ENCODE measurements around the gene RFX1.
"Not testable (repeated sequence)": the region's sequence is repeated elsewhere in the genome, so short reads cannot be mapped to it uniquely, and the experiment has no call there.

RFX1 gene

DNA sequence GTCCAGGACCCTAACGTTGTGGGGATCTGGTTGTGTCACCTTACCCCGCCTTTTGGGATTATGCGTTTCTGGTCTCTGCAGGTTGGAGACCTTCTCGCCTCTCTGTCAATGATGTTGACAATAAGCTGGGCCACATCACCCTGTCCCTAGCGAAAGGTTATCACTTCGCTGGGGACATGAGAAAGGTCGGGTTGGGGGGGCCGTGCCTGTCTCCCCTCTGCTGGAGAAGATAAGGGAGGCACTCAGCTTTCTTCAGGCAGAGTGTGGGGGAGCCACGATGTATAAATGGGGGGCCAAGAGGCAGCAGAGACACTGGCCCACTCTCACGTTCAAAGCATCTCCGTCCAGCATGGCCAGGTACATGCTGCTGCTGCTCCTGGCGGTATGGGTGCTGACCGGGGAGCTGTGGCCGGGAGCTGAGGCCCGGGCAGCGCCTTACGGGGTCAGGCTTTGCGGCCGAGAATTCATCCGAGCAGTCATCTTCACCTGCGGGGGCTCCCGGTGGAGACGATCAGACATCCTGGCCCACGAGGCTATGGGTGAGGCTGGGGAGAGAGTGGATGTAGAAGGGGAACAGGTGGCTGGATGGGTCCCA, 21.8 kb upstream of the RFX1 start, which contains the start of gene RLN3:
Gene RLN3 (plus strand): TSS at position 293 of the 595 bp plus-strand sequence. CDS start 57 bp downstream, at position 350.
- no peak for DNase-seq (ENCODE audit: low read depth)

DNA sequence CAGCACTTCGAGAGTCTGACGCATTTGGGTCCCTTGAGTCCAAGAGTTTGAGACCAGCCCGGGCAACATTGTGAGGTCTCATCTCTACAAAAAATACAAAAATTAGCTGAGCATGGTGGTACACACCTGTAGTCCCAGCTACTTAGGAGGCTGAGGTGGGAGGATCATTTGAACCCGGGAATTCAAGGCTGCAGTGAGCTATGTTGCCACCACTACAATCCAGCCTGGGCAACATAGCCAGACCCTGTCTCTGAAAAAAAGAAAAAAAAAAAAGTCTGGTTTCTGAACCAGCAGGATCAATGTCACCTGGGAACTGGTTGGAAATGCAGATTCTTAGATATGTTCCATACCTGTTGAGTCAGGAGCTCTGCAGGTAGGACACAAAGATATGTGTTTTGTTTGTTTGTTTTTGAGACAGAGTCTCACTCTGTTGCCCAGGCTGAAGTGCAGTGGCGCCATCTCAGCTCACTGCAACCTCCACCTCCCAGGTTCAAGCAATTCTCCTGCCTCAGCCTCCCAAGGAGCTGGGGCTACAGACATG, 20.6 kb upstream of the RFX1 start:
- not testable (repeated sequence) for DNase-seq (ENCODE audit: low read depth)

DNA sequence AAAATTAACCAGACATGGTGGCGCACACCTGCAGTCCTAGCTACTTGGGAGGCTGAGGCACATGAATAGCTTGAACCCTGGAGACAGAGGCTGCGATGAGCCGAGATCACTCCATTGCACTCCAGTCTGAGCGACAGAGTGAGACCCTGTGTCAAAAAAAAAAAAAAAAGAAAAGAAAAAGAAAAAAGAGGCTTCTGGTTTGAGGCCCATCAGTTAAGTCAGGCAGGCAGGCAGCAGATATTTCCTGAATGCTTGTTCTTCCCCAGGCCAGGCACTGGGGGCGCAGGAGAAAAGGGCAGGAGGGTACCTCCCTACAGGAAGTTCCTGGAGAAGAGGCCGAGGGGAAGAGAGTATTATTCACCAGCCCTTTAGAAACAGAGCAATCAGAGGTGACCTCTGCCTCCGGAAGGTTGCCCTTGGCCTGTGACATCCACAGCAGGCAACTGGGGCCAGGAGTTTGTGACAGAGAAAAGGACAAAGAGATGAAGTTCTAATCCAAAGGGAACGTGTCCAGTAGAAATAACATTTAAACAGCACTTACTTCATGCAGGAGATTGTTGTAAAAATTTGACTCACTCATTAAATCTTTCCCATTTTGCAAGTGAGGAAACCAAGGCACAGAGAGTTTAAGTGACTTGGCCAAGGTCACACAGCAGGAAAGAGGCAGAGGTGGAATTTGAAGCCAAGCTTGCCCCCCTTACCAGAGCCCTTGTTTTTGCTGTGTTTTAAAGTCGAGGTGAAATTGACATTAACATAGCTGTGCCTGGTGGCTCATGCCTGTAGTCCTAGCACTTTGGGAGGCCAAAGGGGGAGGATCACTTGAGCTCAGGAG, 17.5 kb upstream of the RFX1 start:
- DNase-seq (ENCODE audit: low read depth) = peak; percentile 50

DNA sequence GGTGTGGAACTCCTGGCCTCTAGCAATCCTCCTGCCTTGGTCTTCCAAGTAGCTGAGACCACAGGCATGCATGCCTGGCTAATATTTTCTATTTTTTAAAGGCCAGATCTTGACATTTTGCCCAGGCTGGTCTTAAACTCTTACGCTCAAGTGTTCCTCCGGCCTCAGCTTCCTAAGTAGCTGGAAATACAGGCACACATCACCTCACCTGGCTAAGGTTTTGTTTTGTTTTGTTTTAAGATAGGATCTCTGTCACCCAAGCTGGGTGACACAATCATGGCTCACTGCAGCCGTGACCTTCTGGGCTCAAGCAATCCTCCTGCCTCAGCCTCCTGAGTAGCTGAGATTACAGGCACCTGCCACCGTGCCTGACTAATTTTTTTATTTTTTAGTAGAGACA, 16.3 kb upstream of the RFX1 start:
- peak; percentile 67 for DNase-seq (ENCODE audit: low read depth)

DNA sequence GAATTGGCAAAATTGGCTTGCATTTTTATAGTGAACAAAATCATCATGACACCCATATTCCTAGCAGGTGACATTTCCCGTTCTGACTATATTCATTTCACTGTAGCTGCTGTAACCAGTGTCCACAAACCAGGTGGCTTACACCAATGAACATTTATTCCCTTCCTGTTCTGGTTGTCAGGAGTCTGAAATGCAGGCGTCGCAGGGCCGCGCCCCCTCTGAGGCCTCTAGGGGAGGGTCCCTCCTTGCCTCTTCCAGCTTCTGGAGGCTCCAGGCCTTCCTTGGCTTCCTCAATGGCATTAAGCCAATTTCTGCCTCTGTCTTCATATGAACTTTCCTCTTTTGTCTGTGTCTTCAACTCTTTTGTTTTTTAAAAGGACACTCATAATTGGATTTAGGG, 15.4 kb upstream of the RFX1 start:
- DNase-seq (ENCODE audit: low read depth) = no peak

DNA sequence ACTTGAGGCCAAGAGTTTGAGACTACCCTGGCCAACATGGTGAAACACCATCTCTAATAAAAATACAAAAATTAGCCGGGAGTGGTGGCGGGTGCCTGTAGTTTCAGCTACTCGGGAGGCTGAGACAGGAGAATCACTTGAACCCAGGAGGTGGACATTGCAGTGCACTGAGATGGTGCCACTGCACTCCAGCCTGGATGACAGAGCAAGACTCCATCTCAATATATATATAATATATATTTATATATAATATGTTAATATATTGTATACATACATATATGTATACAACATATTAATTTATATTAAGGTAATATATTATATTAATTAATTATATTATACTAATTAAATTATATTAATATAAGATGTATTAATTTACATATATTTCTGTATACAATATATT, 13.6 kb upstream of the RFX1 start:
- DNase-seq (ENCODE audit: low read depth) = not testable (repeated sequence)

DNA sequence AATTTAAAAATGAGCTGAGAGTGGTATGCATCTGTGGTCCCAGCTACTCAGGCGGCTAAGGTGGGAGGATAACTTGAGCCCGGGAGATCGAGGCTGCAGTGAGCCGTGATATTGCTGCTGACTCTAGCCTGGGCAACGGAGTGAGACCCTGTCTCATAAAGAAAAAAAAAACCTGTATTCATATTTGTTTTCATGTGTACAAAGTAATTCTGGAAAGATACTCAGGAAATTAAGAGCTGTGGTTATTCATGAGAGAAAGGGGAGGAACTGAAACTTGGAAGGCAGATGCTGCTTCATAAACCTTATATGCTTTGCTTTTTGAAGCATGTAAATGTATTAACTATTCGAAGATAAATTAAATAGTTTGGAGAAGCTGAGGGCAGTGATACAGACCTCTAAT, 13.0 kb upstream of the RFX1 start:
- DNase-seq (ENCODE audit: low read depth) = no peak

DNA sequence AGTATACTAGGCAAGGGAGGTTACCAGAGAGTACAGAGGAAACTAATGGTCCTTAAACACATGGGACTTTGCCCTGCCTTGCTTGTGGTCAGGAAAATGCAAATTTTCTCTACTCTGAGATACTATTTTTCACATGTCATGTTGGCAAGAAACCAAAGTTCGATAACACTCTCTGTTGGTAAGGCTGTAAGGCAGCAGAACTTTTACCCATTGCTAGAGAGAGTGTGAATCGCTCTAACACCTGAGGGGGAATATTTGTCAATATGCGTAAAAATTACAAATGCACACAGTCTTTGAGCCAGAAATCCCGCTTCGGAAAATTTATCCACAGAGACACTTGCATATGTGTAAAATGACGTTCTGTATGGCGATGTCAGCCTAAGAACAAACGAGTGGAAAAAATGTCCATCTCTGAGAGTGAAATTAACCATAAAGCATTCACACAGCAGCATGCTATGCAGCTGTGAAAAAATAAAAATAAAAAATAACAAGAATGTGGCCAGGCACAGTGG, 9.5 kb upstream of the RFX1 start:
- DNase-seq (ENCODE audit: low read depth) = no peak

DNA sequence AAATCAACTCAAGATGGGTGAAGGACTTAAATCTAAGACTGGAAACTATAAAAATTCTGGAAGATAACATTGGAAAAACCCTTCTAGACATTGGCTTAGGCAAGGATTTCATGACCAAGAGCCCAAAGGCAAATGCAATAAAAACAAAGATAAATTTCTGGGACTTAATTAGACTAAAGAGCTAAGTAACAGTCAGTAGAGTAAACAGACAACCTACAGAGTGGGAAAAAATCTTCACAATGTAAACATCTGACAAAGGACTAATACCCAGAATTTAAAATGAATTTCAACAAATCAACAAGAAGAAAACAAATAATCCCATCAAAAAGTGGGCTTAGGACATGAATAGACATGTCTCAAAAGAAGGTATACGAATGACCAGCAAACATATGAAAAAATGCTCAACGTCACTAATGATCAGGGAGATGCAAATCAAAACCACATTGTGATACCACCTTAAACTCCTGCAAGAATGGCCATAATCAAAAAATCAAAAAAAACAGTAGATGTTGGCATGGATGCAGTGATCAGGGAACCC, 6.3 kb upstream of the RFX1 start:
- DNase-seq (ENCODE audit: low read depth) = no peak

DNA sequence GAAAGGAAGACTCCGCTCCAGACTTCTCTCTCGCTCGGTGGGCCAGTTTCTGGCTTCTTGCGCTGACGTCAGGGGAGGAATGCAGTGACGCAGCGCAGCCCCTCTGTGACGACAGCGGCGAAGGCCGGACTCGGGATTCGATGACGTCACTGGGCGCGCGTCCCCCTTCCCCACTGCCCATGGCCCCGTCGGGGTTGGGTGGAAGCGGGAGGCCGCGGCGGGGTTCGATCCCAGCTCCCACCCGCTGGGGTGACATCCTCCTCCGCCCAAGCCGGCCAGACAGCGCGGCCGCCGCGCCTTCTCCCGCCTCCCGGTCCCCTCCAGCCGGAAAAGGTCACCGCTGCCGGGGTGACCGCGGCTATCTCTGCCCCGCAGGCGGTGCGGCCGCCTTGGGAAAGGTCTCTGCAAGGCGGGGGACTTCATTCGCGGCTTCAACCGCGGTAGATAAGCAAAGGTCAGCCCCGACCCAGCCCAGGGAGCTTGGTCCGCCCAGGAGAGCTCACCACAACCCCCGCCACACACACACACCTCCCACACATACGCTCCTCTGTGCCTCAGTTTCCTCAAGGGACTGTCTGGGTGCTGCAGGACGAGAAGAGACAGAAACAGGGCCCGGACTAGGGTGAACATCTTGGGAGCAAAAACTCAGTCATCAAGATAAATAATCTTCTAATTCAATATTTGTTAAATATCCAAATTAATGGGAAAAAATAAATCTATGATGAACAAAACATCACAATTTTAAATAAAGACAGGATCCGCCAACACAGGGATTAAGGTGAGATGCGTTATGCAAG, 844 bp upstream of the RFX1 start:
- peak; percentile 32 for DNase-seq (ENCODE audit: low read depth)

DNA sequence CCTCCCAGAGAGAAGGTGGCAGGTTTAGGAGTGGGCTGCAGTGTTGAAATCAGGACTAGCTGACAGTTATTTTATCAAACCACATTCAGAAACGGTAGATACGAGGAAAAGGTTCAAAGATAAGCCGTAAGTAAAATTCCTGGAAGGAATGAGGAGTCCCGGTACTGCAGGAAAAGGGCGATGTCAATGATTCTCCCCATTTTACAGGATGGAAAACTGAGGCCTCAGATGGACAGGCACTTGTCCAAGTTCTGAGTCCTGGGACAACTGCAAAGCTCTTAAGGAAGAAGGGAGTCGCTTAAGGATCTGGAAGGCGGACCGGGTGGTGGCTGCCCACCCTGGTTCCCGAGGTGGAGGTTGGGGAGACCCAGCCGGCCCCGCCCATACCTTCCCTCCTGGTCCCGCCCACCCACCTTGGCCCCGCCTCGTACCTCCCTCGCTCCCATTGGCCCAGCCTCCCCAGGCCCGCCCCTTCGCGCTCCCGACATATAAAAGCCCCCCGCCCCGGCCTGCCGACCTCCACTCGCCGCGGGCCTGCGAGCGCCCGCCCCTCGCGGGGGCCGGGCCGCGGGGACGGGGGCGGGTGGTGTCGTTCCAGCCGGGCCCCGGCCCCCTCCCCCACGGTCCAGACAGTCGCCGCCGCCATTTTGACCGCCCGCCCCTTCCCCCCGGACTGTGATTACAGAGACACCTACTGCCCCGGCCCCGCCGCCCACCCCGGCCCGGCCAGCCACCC, 603 bp downstream of the RFX1 start:
- peak; percentile 85 for DNase-seq (ENCODE audit: low read depth)

DNA sequence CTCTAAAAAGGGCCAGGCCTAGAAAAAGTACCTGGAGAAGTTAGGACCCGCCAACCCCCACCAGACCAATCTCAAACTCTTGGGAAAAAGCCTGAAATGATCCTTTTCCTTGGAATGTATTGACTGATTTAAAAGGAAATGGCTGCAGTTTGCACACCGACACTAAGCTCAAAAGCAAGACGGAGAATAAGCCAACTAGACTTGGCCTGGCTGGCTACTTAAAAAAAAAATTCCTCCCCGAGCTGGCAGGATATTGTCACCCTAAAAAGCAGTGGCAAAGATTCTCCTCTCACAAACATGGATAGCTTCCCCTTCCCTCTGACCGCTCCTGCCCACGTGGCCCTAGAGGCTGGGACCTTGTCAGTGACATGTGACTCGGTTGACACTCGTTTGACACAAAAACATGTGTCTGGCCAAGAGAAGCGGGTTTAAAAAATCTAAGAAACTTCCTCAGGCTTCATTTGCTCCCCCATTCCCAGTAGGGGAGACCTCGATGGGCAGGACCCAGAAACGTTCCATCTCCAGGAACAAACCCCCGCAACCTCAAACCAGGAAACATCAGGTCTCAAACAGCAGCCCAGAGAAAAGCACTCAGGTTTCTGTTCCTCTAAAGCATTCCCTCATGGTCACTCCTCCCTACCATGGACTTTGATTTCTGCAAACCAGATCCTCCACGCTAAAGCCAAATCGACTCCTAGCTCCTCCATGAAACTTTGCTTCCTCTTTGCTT, 1.3 kb downstream of the RFX1 start:
- DNase-seq (ENCODE audit: low read depth) = no peak

DNA sequence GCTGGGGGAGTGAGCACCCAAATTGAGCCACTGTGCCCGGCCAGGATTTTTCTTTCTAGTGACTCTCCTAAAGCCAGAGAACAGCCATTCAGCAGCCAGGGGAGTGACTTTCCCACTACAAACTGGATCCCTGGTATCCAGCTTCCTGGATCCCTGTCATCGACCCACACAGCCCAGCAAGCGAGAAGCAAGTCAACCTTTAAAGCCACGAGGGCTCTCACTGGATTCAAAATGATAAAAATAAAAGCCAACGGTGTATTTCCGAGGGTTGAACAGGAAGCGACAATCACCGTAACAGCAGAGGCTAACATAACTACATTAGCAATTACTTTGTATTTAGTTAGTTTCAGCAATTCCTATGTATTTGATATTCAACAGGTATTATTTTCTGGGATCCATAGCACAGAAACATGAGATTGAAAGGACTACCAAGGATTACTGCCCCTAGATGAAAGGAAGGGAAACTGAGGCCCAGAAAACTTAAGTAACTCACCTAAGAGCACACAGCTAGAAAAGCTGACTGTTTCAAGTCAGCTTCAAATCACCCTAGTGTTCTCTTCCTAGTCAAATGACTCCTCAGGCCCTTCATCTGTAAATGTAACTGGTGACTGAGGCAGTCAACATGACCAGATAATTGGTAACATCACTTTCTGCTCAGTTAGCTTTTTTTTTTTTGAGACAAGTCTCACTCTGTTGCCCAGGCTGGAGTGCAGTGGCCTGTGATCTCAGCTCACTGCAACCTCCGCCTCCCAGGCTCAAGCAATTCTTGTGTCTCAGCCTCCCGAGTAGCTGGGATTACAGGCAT, 2.7 kb downstream of the RFX1 start:
- DNase-seq (ENCODE audit: low read depth) = no peak

DNA sequence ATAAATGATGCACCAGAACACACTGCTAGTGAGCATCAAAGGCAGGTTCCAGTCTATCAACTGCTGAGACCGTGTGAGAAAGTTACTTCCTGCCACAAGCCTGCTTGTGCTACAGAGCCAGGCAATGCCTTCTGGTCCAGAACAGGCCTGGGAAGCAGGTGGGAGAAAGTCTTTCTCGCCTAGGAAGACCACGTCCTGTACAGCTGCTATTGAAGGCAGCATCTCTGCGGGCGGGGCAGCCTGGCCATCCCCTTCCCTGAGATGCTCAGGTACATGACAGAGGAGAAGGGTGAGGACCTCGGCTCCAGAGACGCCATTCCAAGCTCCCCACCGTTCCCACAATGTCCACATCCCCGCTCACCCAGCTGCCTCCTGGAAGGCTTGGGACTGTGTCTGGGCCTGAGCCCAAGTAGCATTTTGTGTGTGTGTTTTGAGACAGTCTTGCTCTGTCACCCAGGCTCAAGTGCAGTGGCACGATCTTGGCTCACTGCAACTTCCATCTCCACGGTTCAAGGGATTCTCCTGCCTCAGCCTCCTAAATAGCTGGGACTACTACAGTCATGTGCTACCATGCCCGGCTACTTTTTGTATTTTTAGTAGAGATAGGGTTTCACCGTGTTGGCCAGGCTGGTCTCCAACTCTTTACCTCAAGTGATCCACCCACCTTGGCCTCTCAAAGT, 3.4 kb downstream of the RFX1 start:
- DNase-seq (ENCODE audit: low read depth) = no peak

DNA sequence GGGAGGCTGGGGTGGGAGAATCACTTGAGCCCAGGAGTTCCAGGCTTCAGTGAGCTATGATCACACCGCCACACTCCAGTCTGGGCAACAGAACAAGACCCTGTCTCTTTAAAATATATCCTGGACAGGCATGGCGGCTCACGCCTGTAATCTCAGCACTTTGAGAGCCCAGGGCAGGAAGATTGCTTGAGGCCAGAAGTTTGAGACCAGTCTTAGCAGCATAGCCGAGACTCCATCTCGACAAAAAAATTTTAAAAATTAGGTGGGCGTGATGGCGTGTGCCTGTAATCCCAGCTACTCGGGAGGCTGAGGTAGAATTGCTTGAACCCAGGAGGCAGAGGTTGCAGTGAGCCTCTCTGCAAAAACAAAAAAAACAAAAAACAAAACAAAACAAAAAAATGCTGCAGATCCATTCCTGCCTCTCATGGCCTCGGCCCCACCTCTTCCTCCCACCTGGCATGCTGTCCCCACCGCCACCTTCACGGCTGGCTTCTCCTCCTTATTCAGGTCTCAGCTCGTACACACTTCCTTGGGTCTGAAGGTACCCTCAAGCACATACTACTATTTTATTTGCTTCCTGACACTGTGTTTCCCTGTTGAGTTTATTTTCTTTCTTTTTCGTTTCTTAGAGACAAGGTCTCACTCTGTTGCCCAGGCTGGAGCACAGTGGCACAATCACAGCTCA, 5.3 kb downstream of the RFX1 start:
- DNase-seq (ENCODE audit: low read depth) = no peak

DNA sequence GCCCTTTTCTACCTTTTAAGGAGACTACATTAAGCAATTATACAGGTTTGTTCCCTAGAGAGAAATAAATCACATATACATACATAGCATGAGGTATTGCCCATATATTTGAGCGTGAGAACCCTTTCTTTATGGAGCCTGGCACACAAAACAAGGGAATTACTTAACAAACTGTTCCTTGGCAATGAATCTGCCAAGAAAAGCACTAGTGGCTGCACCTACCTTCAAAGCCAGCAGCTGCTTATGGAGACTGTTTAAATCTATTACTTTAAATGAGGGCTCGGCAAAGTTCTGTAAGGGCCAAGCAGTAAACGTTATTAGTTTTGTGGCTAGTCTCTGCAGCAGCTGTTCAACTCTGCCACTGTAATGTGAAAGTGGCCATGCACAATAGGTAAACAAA, 7.0 kb downstream of the RFX1 start:
- DNase-seq (ENCODE audit: low read depth) = no peak

DNA sequence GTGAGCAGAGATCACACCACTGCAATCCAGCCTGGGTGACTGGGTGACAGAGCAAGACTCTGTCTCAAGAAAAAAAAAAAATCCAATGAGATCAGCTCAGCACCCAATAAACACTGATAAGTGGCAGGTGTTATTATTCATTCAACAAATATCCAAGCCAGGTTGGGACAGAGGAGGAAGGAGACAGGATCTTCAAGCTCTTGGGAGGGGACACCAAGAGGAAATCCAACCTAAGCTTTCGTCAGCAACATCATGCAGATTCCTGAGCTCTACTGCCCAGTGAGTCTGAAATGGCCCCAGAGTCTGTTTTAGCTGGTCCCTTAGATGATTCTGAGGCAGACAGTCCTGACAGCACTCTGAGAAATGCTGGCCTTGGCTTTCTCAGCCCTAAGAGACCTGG, 7.7 kb downstream of the RFX1 start:
- no peak for DNase-seq (ENCODE audit: low read depth)

DNA sequence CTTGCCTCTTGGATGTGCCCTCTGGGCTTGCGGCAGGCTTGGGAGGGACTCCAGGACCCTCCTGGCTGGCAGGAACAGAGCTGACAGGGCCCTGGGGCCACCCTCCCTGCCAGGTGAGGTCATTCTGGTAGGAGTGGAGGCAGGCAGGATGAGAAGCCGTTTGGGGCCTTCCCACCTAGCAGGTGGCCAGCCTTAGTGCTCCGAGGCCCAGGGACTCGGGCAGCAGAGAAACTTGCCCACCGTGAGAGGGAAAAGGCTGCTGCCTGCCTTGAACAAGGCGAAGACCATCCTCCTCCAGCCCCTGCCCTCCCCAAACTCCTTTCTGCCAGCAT, 8.5 kb downstream of the RFX1 start:
- no peak for DNase-seq (ENCODE audit: low read depth)

All from iris pigment epithelial cell (primary cell).